ENCODE measurements around the gene SLC24A3. TPM values are rescaled to one million over a fixed set of nuclear protein-coding genes. Genes with fewer than 3 reads are reported as not detected.
A peak's percentile ranks its signal among the peaks of the same experiment; 100 is the strongest.

Gene SLC24A3
- total and polyA plus RNA-seq, 2 of the 13 experiments (the other 11 are each of a cell fraction or from before 2014, with no cell fraction given), result not detected

DNA sequence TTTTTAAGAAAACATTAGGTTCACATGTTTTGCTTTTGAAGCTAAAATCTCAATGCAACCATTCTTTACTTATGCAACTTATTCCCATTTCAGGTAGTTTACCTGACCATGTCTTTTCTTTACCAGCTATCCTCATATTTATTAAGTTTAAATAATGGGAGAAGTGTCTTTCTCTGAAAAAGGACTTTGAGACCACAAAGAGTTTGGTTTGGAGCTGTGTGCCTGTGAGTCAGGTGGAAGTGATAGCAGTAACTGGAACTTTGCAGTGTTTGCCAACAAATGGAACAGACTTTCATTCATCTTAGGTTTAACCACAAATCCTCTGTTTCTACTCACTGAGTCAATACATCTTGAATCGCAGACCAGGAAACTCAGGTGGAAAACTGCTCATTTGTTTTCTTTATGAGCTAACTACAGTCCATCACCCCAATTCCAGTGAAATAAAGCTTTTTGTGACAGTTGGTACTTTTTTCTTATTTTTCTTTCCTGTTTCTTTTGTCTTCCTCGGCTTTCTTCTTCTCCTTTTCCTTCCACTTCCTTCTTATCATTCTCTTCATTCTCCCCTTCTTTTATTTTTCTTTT lies 397.3 kb downstream of the SLC24A3 start:
- H3K9me3 ChIP-seq (ENCODE audit: low read length), result peaks cover 15% of the 10 kb centered on the region
- DNase-seq (ENCODE audit: low spot score) (peak; percentile 98), FAIRE-seq (peak; percentile 93), ATAC-seq (peak; percentile 98)
- H3K79me2 ChIP-seq (ENCODE audit: insufficient read depth, low read length), result no peaks in the 10 kb centered on the region
- no peaks in the 10 kb centered on the region for H4K20me1 ChIP-seq (ENCODE audit: insufficient read depth, low read length)
- BruUV-seq (replicated peaks), result no TSS peak
- H2AFZ ChIP-seq (ENCODE audit: low read length), result no peak overlapping the region
- peak overlapping the region; percentile 73 for H3K27ac ChIP-seq (ENCODE audit: extremely low read length, insufficient read depth, low read length)
- peak overlapping the region; percentile 59 for H3K4me2 ChIP-seq (ENCODE audit: low read depth, low read length)
- no peaks in the 10 kb centered on the region for H3K27me3 ChIP-seq (ENCODE audit: control insufficient read depth in 1 of 2, insufficient read depth in 2 of 2, low read length in 2 of 2)
- ChIA-PET POLR2A (no interaction called here), CTCF (ENCODE audit: low intra/inter-chr PET ratio, low total read pairs) (no interaction called here)
- peaks cover 82% of the 10 kb centered on the region for H3K4me1 ChIP-seq (ENCODE audit: insufficient read depth, low read length)
- in situ Hi-C loops (cut with HindIII; ENCODE audit: extremely low pct_ligation_motif_present, low pct_unique_long_range_greater_than_20kb), result no loop called here
- 2% methylated on average over 2 of the region's 2 CpGs for WGBS (ENCODE audit: low lambda C conversion rate)
- 0 out of 6 replicates have a peak overlapping the region, but pooled peaks of 1 of the 3 experiments have one; percentile 19 for H3K4me3 ChIP-seq (replicated peaks in 1 of 3; ENCODE audit: insufficient read depth in 1 of 3, low read depth in 2 of 3, low read length in 3 of 3)
- H3K9ac ChIP-seq (ENCODE audit: insufficient read depth, low read depth, low read length), result peak overlapping the region; percentile 47
- H3K36me3 ChIP-seq (replicated peaks in 1 of 2; ENCODE audit: control insufficient read depth in 1 of 2, insufficient read depth in 2 of 2, low read length in 2 of 2), result no peaks in the 10 kb centered on the region
- intact Hi-C loops (cut with micrococcal nuclease; ENCODE audit: unreplicated experiment), result loop anchor here (10.0 kb wide), 1 partner anchor 145 kb away; the partner anchor contains the start of gene RIN2
- TF ChIP-seq, protein P1, sequence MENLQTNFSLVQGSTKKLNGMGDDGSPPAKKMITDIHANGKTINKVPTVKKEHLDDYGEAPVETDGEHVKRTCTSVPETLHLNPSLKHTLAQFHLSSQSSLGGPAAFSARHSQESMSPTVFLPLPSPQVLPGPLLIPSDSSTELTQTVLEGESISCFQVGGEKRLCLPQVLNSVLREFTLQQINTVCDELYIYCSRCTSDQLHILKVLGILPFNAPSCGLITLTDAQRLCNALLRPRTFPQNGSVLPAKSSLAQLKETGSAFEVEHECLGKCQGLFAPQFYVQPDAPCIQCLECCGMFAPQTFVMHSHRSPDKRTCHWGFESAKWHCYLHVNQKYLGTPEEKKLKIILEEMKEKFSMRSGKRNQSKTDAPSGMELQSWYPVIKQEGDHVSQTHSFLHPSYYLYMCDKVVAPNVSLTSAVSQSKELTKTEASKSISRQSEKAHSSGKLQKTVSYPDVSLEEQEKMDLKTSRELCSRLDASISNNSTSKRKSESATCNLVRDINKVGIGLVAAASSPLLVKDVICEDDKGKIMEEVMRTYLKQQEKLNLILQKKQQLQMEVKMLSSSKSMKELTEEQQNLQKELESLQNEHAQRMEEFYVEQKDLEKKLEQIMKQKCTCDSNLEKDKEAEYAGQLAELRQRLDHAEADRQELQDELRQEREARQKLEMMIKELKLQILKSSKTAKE (CRISPR knock-in tag; IDR thresholded peaks at IDR 0.05; ENCODE audit: borderline replicate concordance), result no peak
- TF ChIP-seq ZNF7 (CRISPR knock-in tag; IDR thresholded peaks at IDR 0.05), result no peak
- TF ChIP-seq MIER2 (CRISPR knock-in tag; IDR thresholded peaks at IDR 0.05), result no peak; the same call in 1 of the 2 replicates
- TF ChIP-seq, protein P2, sequence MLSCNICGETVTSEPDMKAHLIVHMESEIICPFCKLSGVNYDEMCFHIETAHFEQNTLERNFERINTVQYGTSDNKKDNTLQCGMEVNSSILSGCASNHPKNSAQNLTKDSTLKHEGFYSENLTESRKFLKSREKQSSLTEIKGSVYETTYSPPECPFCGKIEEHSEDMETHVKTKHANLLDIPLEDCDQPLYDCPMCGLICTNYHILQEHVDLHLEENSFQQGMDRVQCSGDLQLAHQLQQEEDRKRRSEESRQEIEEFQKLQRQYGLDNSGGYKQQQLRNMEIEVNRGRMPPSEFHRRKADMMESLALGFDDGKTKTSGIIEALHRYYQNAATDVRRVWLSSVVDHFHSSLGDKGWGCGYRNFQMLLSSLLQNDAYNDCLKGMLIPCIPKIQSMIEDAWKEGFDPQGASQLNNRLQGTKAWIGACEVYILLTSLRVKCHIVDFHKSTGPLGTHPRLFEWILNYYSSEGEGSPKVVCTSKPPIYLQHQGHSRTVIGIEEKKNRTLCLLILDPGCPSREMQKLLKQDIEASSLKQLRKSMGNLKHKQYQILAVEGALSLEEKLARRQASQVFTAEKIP (CRISPR knock-in tag; IDR thresholded peaks at IDR 0.05; ENCODE audit: borderline replicate concordance), result no peak
- 0 out of 2 replicates have a peak, but pooled peaks have one; percentile 48 for TF ChIP-seq FOXK1 (CRISPR knock-in tag; IDR thresholded peaks at IDR 0.05; ENCODE audit: borderline replicate concordance, low read depth)
- peak; percentile 74; the same call in 1 of the 2 replicates for TF ChIP-seq NCOR1 (IDR thresholded peaks at IDR 0.05; ENCODE audit: borderline replicate concordance, low read length)
- TF ChIP-seq ZNF333 (CRISPR knock-in tag; IDR thresholded peaks at IDR 0.05; ENCODE audit: borderline replicate concordance), result no peak
- TF ChIP-seq ZNF768 (CRISPR knock-in tag; IDR thresholded peaks at IDR 0.05), result no peak
- no peak for TF ChIP-seq ZNF207 (IDR thresholded peaks at IDR 0.05; ENCODE audit: borderline replicate concordance)
- TF ChIP-seq GATAD2A (CRISPR knock-in tag; IDR thresholded peaks at IDR 0.05), result peak; percentile 80
- no peak for TF ChIP-seq ZNF781 (CRISPR knock-in tag; IDR thresholded peaks at IDR 0.05; ENCODE audit: borderline replicate concordance, not compliant biosample characterization)
- TF ChIP-seq, protein P3, sequence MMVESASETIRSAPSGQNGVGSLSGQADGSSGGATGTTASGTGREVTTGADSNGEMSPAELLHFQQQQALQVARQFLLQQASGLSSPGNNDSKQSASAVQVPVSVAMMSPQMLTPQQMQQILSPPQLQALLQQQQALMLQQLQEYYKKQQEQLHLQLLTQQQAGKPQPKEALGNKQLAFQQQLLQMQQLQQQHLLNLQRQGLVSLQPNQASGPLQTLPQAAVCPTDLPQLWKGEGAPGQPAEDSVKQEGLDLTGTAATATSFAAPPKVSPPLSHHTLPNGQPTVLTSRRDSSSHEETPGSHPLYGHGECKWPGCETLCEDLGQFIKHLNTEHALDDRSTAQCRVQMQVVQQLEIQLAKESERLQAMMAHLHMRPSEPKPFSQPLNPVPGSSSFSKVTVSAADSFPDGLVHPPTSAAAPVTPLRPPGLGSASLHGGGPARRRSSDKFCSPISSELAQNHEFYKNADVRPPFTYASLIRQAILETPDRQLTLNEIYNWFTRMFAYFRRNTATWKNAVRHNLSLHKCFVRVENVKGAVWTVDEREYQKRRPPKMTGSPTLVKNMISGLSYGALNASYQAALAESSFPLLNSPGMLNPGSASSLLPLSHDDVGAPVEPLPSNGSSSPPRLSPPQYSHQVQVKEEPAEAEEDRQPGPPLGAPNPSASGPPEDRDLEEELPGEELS (CRISPR knock-in tag; IDR thresholded peaks at IDR 0.05), result peak; percentile 67
- TF ChIP-seq SP4 (CRISPR knock-in tag; IDR thresholded peaks at IDR 0.05), result no peak
- no peak for TF ChIP-seq ZMYM2 (CRISPR knock-in tag; IDR thresholded peaks at IDR 0.05)
- TF ChIP-seq FOXJ3 (CRISPR knock-in tag; IDR thresholded peaks at IDR 0.05; ENCODE audit: borderline replicate concordance), result peak; percentile 75; the same call in 1 of the 2 replicates
- no peak for TF ChIP-seq ZNF883 (CRISPR knock-in tag; IDR thresholded peaks at IDR 0.05; ENCODE audit: not compliant biosample characterization)
- TF ChIP-seq, protein P4, sequence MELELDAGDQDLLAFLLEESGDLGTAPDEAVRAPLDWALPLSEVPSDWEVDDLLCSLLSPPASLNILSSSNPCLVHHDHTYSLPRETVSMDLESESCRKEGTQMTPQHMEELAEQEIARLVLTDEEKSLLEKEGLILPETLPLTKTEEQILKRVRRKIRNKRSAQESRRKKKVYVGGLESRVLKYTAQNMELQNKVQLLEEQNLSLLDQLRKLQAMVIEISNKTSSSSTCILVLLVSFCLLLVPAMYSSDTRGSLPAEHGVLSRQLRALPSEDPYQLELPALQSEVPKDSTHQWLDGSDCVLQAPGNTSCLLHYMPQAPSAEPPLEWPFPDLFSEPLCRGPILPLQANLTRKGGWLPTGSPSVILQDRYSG (CRISPR knock-in tag; IDR thresholded peaks at IDR 0.05), result no peak
- TF ChIP-seq ZNF33A (CRISPR knock-in tag; IDR thresholded peaks at IDR 0.05; ENCODE audit: borderline replicate concordance), result no peak
